GM21717 (cell line): ENCODE data around the gene GPR180.

ENCODE experiments used
- ATAC-seq: cut with Tn5 transposase; IDR thresholded peaks from one replicate; pipeline ENCODE4 v1.9.1; 2021; ENCODE audit warnings: mild to moderate bottlenecking, moderate library complexity; ENCODE audit not compliant: unreplicated experiment

Gene GPR180

GRCh38 chr13:94601446-94602431 lies at the start of gene GPR180:
GPR180 (plus strand) TSS chr13:94601857; CDS start chr13:94601928, 71 bp downstream.
- ATAC-seq = peak; percentile 100

GRCh38 chr13:94552095-94552494 lies 49.6 kb upstream of the GPR180 start:
- no peak for ATAC-seq

- ATAC-seq = no peak
Measured at GRCh38 chr13:94553766-94554165, 47.9 kb upstream of the GPR180 start.

GRCh38 chr13:94556041-94556440 lies 45.6 kb upstream of the GPR180 start:
- ATAC-seq = no peak

- no peak for ATAC-seq
Measured at GRCh38 chr13:94556621-94557020, 45.0 kb upstream of the GPR180 start.

GRCh38 chr13:94557684-94558235 lies 43.9 kb upstream of the GPR180 start:
- no peak for ATAC-seq

- ATAC-seq = no peak
Measured at GRCh38 chr13:94558716-94559115, 42.9 kb upstream of the GPR180 start.

- ATAC-seq = no peak
Measured at GRCh38 chr13:94559222-94559795, 42.3 kb upstream of the GPR180 start.

- ATAC-seq = no peak
Measured at GRCh38 chr13:94560116-94560515, 41.5 kb upstream of the GPR180 start.

GRCh38 chr13:94561126-94561525 lies 40.5 kb upstream of the GPR180 start:
- no peak for ATAC-seq

- no peak for ATAC-seq
Measured at GRCh38 chr13:94567581-94567980, 34.1 kb upstream of the GPR180 start.

GRCh38 chr13:94568443-94568842 lies 33.2 kb upstream of the GPR180 start:
- ATAC-seq = no peak

GRCh38 chr13:94569615-94570014 lies 32.0 kb upstream of the GPR180 start:
- ATAC-seq = no peak

- no peak for ATAC-seq
Measured at GRCh38 chr13:94579063-94579462, 22.6 kb upstream of the GPR180 start.

GRCh38 chr13:94583926-94584325 lies 17.7 kb upstream of the GPR180 start:
- no peak for ATAC-seq

GRCh38 chr13:94585543-94586101 lies 16.0 kb upstream of the GPR180 start:
- no peak for ATAC-seq

- no peak for ATAC-seq
Measured at GRCh38 chr13:94586371-94586770, 15.3 kb upstream of the GPR180 start.

- no peak for ATAC-seq
Measured at GRCh38 chr13:94588541-94588940, 13.1 kb upstream of the GPR180 start.

- ATAC-seq = no peak
Measured at GRCh38 chr13:94590744-94591143, 10.9 kb upstream of the GPR180 start.

- peak; percentile 66 for ATAC-seq
Measured at GRCh38 chr13:94595001-94595949, 6.4 kb upstream of the GPR180 start.
